Kidney (tissue), 14 donors: ENCODE measurements around the gene TM4SF18. TPM values are rescaled to one million over a fixed set of nuclear protein-coding genes. Genes with fewer than 3 reads are reported as not detected.

Source experiments
- DNase-seq, 5 donors: peaks; one replicate each; pipeline ENCODE4 v3.0.0-alpha.2; 2013 to 2020
- FAIRE-seq: peaks from 2 replicates; lab custom pipeline; 2012; peaks lifted over from hg19 to GRCh38; lab: Jason Lieb, UNC
- H3K27ac ChIP-seq, 2 donors: one replicate each; pipeline ENCODE4 v1.7.0; 2013; ENCODE audit warnings: low read depth in 2 of 2, low read length in 2 of 2, inconsistent platforms in 1 of 2
- H3K27me3 ChIP-seq: one replicate; pipeline ENCODE4 v1.7.1; 2013; ENCODE audit warnings: low read length, inconsistent platforms; ENCODE audit not compliant: control insufficient read depth, insufficient read depth
- H3K36me3 ChIP-seq, 3 donors: one replicate each; pipeline versions ENCODE4 v1.7.0 to v1.7.1; 2013; ENCODE audit warnings: low read length in 3 of 3, control low read depth in 1 of 3, inconsistent platforms in 1 of 3; ENCODE audit not compliant: insufficient read depth in 3 of 3, control insufficient read depth in 2 of 3
- H3K4me1 ChIP-seq, 3 donors: one replicate each; pipeline versions ENCODE4 v1.7.0 to v1.7.1; 2013; ENCODE audit warnings: low read length in 3 of 3, inconsistent platforms in 1 of 3, low read depth in 1 of 3; ENCODE audit not compliant: control insufficient read depth in 2 of 3, insufficient read depth in 2 of 3
- H3K4me3 ChIP-seq, 3 donors: one replicate each; pipeline versions ENCODE4 v1.7.0 to v1.8.1; 2013; ENCODE audit warnings: low read length in 3 of 3, control low read depth in 1 of 3, inconsistent platforms in 1 of 3
- H3K9ac ChIP-seq, 3 donors: one replicate each; pipeline versions ENCODE4 v1.7.0 to v1.7.1; 2013; ENCODE audit warnings: low read length in 3 of 3, control low read depth in 1 of 3, inconsistent platforms in 1 of 3
- H3K9me3 ChIP-seq, 3 donors: one replicate each; pipeline versions ENCODE4 v1.7.0 to v1.7.1; 2013; ENCODE audit warnings: low read length in 3 of 3, control low read depth in 1 of 3, inconsistent platforms in 1 of 3; ENCODE audit not compliant: control insufficient read depth in 2 of 3, insufficient read depth in 1 of 3
- CTCF ChIP-seq: IDR thresholded peaks from 3 replicates; pipeline ENCODE4 v1.5.1; 2012; ENCODE audit warnings: mild to moderate bottlenecking, moderate library complexity, borderline replicate concordance; ENCODE audit not compliant: insufficient read depth; ENCODE audit errors: extremely low read depth
- intact Hi-C: fragments of 100-400 bp; cut with DNase I; formaldehyde crosslinking; loops from one replicate; pipeline ENCODE4 v1.11.1; 2022
- polyA plus RNA-seq: library from polyadenylated mRNA; stranded (reverse); fragments of 350-450 nt; fragmentation: Illumina TruSeq; extraction: RNeasy Lipid Tissue Mini Kit (QIAGEN cat#74804); gene quantifications from one replicate; pipeline ENCODE4 v1.2.3, GENCODE V29; 2014; ENCODE audit warnings: low read depth, low replicate concordance; ENCODE audit not compliant: insufficient read depth
- total RNA-seq: library from RNA; stranded (reverse); fragmentation: NEBNext Ultra II Directional; extraction: Animal tissue kit (Norgen Biotek cat#: 25700); gene quantifications from one replicate; pipeline ENCODE4 v1.2.1, GENCODE V29; 2021
- donor health status: control.
- donor health status: control.
- donor health status: control.
- donor health status: control.
- donor health status: control.
- donor health status: DM: yes; HTN: yes; CAD: no.
- donor health status: Normal renal cell carcinoma (clear cell type).

TM4SF18 gene
- total and polyA plus RNA-seq, 2 donors from 2014 or later = 14.2 to 19.7 TPM

- Histone ChIP-seq H3K27ac (no peak overlapping the region), H3K9ac (no peak overlapping the region), H3K27me3 (no peaks in the 10 kb centered on the region), H3K4me3 (no peak overlapping the region), H3K9me3 (no peaks in the 10 kb centered on the region), H3K36me3 (no peaks in the 10 kb centered on the region), H3K4me1 (no peaks in the 10 kb centered on the region)
- intact Hi-C loops = loop anchor here (2.0 to 10.0 kb wide), 2 partner anchors 152 to 318 kb away; no protein-coding TSS in a partner anchor
- DNase-seq (peak in 4 of 5 donors; percentile 55 to 91 (median 78)), FAIRE-seq (peak; percentile 99)
- TF ChIP-seq CTCF = peak; percentile 99
Observed at GRCh38 chr3:149273096-149273751, 60.2 kb downstream of the TM4SF18 start.

DNA sequence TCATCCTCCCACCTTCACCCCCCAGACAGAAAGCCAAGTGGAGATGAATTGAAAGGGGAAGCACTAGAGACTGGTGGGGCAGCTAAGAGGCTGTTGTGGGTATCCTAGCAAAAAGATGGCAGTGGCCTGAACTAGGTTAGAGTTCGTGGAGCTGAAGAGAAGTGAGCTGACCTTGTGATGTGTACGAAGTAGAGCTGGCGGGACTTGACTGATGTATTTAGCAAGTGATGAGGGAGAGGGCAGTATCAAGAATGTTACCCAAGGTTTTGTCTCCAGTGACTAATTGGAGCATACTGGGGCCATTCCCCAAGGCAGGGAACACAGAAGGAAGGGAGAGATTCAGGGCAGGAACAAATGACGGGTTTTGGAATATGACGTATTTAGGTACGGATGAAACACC lies 61.8 kb downstream of the TM4SF18 start:
- H3K4me1 ChIP-seq = no peaks in the 10 kb centered on the region

DNA sequence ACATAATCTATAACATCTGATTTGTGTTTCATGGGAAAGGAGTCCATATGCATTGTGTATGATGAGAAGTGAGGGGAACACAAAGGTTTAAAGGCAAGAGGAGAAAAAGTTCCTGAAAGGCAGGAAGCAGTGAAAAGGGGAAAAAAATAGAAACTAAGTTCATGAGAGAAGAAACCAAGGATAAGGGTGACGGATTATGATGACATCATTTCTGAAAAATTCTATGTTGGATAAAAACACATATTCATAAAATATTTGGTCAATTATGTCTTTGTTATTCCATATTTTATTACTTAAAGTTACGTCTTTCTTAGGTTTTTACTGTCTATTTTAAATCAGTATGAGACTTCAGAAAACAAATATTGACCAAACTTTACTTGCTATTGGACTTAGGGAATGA lies 63.3 kb downstream of the TM4SF18 start:
- TF ChIP-seq CTCF = no peak
- no peak for FAIRE-seq
- H3K27me3 ChIP-seq = no peaks in the 10 kb centered on the region

More for the DNA sequence above, 61.8 kb downstream of the TM4SF18 start:
- no peaks in the 10 kb centered on the region for H3K27me3 ChIP-seq
- no peaks in the 10 kb centered on the region for H3K9me3 ChIP-seq
- no peak for FAIRE-seq
- no peak for DNase-seq
- H3K36me3 ChIP-seq = no peaks in the 10 kb centered on the region
- no peak overlapping the region for H3K4me3 ChIP-seq
- no peak overlapping the region for H3K9ac ChIP-seq
- TF ChIP-seq CTCF = no peak
- intact Hi-C loops = loop anchor here (2.0 to 10.0 kb wide), 2 partner anchors 151 to 317 kb away; no protein-coding TSS in a partner anchor
- H3K27ac ChIP-seq = no peak overlapping the region

More for the DNA sequence above, 63.3 kb downstream of the TM4SF18 start:
- Histone ChIP-seq H3K4me1 (no peaks in the 10 kb centered on the region), H3K9ac (no peak overlapping the region), H3K36me3 (no peaks in the 10 kb centered on the region), H3K9me3 (no peaks in the 10 kb centered on the region), H3K4me3 (no peak overlapping the region), H3K27ac (no peak overlapping the region)
- DNase-seq = no peak
- intact Hi-C loops = loop anchor here (10.0 kb wide), 1 partner anchor 315 kb away; no protein-coding TSS in a partner anchor
